MM.1S (cell line): Measurements from ENCODE around the gene AIDA.
A peak's percentile ranks its signal among the peaks of the same experiment; 100 is the strongest.

Experiments used
- DNase-seq: peaks from one replicate; pipeline ENCODE4 v3.0.0-alpha.2; 2015
- H2AFZ ChIP-seq: fragments of 300-600 bp; sonication (generic); 2 replicates; pipeline ENCODE4 v1.6.0; 2016; ENCODE audit warnings: antibody characterized with exemption, low read length
- H3F3A ChIP-seq: fragments of 300-600 bp; sonication (generic); 2 replicates; pipeline ENCODE4 v1.6.1; 2016; ENCODE audit warnings: mild to moderate bottlenecking, antibody characterized with exemption, low read length, moderate library complexity, mixed read lengths; ENCODE audit not compliant: insufficient read depth
- H3K27ac ChIP-seq: fragments of 300-600 bp; sonication (generic); 2 replicates; pipeline ENCODE4 v1.5.1; 2016; ENCODE audit warnings: mild to moderate bottlenecking, low read length
- H3K27me3 ChIP-seq: fragments of 300-600 bp; sonication (generic); replicated peaks from 2 replicates; pipeline ENCODE4 v1.6.0; 2016; ENCODE audit warnings: low read length; ENCODE audit not compliant: insufficient read depth
- H3K36me3 ChIP-seq: fragments of 300-600 bp; sonication (generic); replicated peaks from 2 replicates; pipeline ENCODE4 v1.6.1; 2016; ENCODE audit warnings: mild to moderate bottlenecking, low read length, mixed read lengths; ENCODE audit not compliant: insufficient read depth
- H3K4me1 ChIP-seq: fragments of 300-600 bp; sonication (generic); 2 replicates; pipeline ENCODE4 v1.6.1; 2016; ENCODE audit warnings: low read length, mixed read lengths
- H3K4me2 ChIP-seq: fragments of 300-600 bp; sonication (generic); 2 replicates; pipeline ENCODE4 v1.6.0; 2016; ENCODE audit warnings: low read depth, low read length
- H3K4me3 ChIP-seq: fragments of 300-600 bp; sonication (generic); 2 replicates; pipeline ENCODE4 v1.5.1; 2016; ENCODE audit warnings: low read length, mixed read lengths
- H3K79me2 ChIP-seq: fragments of 300-600 bp; sonication (generic); 2 replicates; pipeline ENCODE4 v1.6.1; 2016; ENCODE audit warnings: mixed run types, low read length, mixed read lengths
- H3K9ac ChIP-seq: fragments of 300-600 bp; sonication (generic); 2 replicates; pipeline ENCODE4 v1.6.1; 2016; ENCODE audit warnings: low read length, mixed read lengths
- H3K9me2 ChIP-seq: fragments of 300-600 bp; sonication (generic); replicated peaks from 2 replicates; pipeline ENCODE4 v1.6.1; 2016; ENCODE audit warnings: mild to moderate bottlenecking, low read length, mixed read lengths; ENCODE audit not compliant: insufficient read depth
- H3K9me3 ChIP-seq: fragments of 300-600 bp; sonication (generic); replicated peaks from 2 replicates; pipeline ENCODE4 v1.6.1; 2016; ENCODE audit warnings: mild to moderate bottlenecking, low read length, mixed read lengths; ENCODE audit not compliant: insufficient read depth
- H4K20me1 ChIP-seq: fragments of 300-600 bp; sonication (generic); 2 replicates; pipeline ENCODE4 v1.6.1; 2016; ENCODE audit warnings: mild to moderate bottlenecking, low read length, moderate library complexity, mixed read lengths; ENCODE audit not compliant: insufficient read depth
- CTCF ChIP-seq: fragments of 300-600 bp; sonication (generic); IDR thresholded peaks from 2 replicates; pipeline ENCODE4 v1.5.1; 2016; ENCODE audit warnings: antibody characterized with exemption, low read length, mixed read lengths
- EZH2 ChIP-seq: fragments of 300-600 bp; sonication (generic); optimal IDR thresholded peaks from 2 replicates; pipeline ENCODE3; 2017; ENCODE audit warnings: low read depth, mild to moderate bottlenecking, antibody characterized with exemption, low read length, mixed read lengths
- EZH2phosphoT487 ChIP-seq: fragments of 300-600 bp; sonication (generic); IDR thresholded peaks from 2 replicates; pipeline ENCODE4 v1.6.1; 2018; ENCODE audit warnings: antibody characterized with exemption, low read length

AIDA gene

DNA sequence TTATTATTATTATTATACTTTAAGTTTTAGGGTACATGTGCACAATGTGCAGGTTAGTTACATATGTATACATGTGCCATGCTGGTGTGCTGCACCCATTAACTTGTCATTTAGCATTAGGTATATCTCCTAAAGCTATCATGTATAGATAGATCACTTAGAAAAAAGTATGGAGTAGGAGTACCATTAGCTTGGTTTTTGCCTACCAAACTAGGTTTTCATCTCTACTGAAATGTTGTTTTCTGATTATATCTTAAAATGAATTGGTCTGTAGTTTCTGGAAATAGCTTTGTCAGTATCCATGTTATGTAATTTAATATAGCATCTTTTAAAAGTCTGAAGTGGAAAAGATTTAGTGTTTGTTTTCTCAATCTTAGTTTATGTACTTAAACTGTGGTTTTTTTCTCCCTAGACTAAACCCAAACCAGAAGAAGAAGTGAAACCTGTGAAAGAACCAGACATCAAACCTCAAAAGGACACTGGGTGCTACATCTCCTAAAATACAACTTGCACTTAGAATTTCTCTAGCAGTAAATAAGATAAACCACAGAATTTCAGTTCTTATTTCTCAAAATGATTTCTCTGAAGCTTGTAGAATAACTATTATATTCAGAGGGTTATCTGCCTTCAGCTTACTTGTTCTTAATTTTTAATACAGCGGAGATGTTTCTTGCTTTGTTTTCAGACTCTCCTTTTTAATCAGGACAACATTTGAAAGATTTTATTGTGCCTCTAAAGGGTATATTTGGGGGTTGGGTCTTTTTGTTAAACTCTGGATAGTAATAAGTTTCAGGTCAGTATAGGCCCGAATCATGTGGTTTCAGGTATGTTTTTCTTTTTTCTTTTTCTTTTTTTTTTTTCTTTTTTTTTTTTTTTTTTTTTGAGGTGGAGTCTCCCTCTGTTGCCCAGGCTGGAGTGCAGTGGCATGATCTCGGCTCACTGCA is 20.2 kb upstream of the AIDA start:
- Histone ChIP-seq H3K4me1 (peaks cover 12% of the 10 kb centered on the region), H3K36me3 (peaks cover 39% of the 10 kb centered on the region; the same call in 1 of the 2 replicates), H4K20me1 (peaks cover 30% of the 10 kb centered on the region), H3K79me2 (no peaks in the 10 kb centered on the region), H3K9me2 (no peaks in the 10 kb centered on the region), H3K27ac (no peak overlapping the region; the same call in 1 of the 2 replicates), H3K4me2 (no peak overlapping the region), H3F3A (peaks cover 24% of the 10 kb centered on the region), H2AFZ (no peak overlapping the region), H3K4me3 (no peak overlapping the region), H3K9me3 (no peaks in the 10 kb centered on the region), H3K9ac (no peak overlapping the region), H3K27me3 (peaks cover 48% of the 10 kb centered on the region)
- TF ChIP-seq CTCF (no peak), EZH2phosphoT487 (peak; percentile 99), EZH2 (no peak)
- DNase-seq, result peak; percentile 88

GRCh38 chr1:222730866-222731265 is 18.6 kb upstream of the AIDA start:
- H3K36me3 ChIP-seq, result peaks cover 47% of the 10 kb centered on the region
- H3K9me2 ChIP-seq, result no peaks in the 10 kb centered on the region
- H3K9me3 ChIP-seq, result no peaks in the 10 kb centered on the region
- no peak for DNase-seq
- H4K20me1 ChIP-seq, result peaks cover 30% of the 10 kb centered on the region
- H3K27me3 ChIP-seq, result peaks cover 37% of the 10 kb centered on the region
- H3K9ac ChIP-seq, result no peak overlapping the region
- no peak overlapping the region for H3K4me3 ChIP-seq
- H3F3A ChIP-seq, result peaks cover 24% of the 10 kb centered on the region
- H2AFZ ChIP-seq, result no peak overlapping the region
- H3K27ac ChIP-seq, result no peak overlapping the region
- peaks cover 12% of the 10 kb centered on the region for H3K4me1 ChIP-seq
- H3K79me2 ChIP-seq, result no peaks in the 10 kb centered on the region
- TF ChIP-seq EZH2phosphoT487, result no peak
- no peak for TF ChIP-seq CTCF
- TF ChIP-seq EZH2, result no peak
- no peak overlapping the region for H3K4me2 ChIP-seq

GRCh38 chr1:222728746-222729145 is 16.5 kb upstream of the AIDA start:
- peaks cover 38% of the 10 kb centered on the region for H3K36me3 ChIP-seq
- no peaks in the 10 kb centered on the region for H3K79me2 ChIP-seq
- TF ChIP-seq EZH2phosphoT487, result no peak
- no peak for TF ChIP-seq EZH2
- no peak for TF ChIP-seq CTCF
- H4K20me1 ChIP-seq, result peaks cover 23% of the 10 kb centered on the region
- peaks cover 16% of the 10 kb centered on the region; the same call in 1 of the 2 replicates for H3K27me3 ChIP-seq
- no peak overlapping the region for H3K4me2 ChIP-seq
- peaks cover 12% of the 10 kb centered on the region for H3K4me1 ChIP-seq
- H2AFZ ChIP-seq, result no peak overlapping the region
- no peak overlapping the region for H3K4me3 ChIP-seq
- no peaks in the 10 kb centered on the region for H3K9me2 ChIP-seq
- no peak overlapping the region for H3K9ac ChIP-seq
- peaks cover 24% of the 10 kb centered on the region for H3F3A ChIP-seq
- no peaks in the 10 kb centered on the region for H3K9me3 ChIP-seq
- H3K27ac ChIP-seq, result no peak overlapping the region
- DNase-seq, result no peak
